Uterus (tissue), 2 donors: Measurements from ENCODE around the gene UNC119B.

Experiments used
- POLR2A ChIP-seq, 2 donors: fragments of 450-650 bp; IDR thresholded peaks; one replicate each; pipeline ENCODE4 v1.6.1; 2016; ENCODE audit warnings: antibody characterized with exemption in 2 of 2, mild to moderate bottlenecking in 1 of 2, moderate library complexity in 1 of 2
- TF ChIP-seq, protein P1 (sequence below), 4 experiments: fragments of 200-600 bp in 2 of 4; fragments of 450-650 bp in 2 of 4; sonication (generic) in 2 of 4; IDR thresholded peaks; one replicate each; pipeline ENCODE4 v1.5.1; 2016 to 2019; ENCODE audit warnings: antibody characterized with exemption in 4 of 4, mild to moderate bottlenecking in 2 of 4, moderate library complexity in 1 of 4

GRCh38 chr12:120712610-120713009 is 2.4 kb downstream of the UNC119B start:
- TF ChIP-seq, protein P1, sequence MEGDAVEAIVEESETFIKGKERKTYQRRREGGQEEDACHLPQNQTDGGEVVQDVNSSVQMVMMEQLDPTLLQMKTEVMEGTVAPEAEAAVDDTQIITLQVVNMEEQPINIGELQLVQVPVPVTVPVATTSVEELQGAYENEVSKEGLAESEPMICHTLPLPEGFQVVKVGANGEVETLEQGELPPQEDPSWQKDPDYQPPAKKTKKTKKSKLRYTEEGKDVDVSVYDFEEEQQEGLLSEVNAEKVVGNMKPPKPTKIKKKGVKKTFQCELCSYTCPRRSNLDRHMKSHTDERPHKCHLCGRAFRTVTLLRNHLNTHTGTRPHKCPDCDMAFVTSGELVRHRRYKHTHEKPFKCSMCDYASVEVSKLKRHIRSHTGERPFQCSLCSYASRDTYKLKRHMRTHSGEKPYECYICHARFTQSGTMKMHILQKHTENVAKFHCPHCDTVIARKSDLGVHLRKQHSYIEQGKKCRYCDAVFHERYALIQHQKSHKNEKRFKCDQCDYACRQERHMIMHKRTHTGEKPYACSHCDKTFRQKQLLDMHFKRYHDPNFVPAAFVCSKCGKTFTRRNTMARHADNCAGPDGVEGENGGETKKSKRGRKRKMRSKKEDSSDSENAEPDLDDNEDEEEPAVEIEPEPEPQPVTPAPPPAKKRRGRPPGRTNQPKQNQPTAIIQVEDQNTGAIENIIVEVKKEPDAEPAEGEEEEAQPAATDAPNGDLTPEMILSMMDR (IDR thresholded peaks at IDR 0.05): no peak
- no peak for TF ChIP-seq POLR2A (IDR thresholded peaks at IDR 0.05)
